Natural killer cell (primary cell): ENCODE measurements around the gene VPS52. TPM values are rescaled to one million over a fixed set of nuclear protein-coding genes. Genes with fewer than 3 reads are reported as not detected.

Source experiments
- ATAC-seq, 3 donors: fragments of 150-1000 bp in 2 of 3; fragments of 200-7000 bp in 1 of 3; cut with Tn5 transposase; 1 replicate in 1 of 3; 2 replicates in 2 of 3; pipeline ENCODE4 v1.10.0; 2021; ENCODE audit warnings: mild to moderate bottlenecking in 2 of 3, moderate library complexity in 2 of 3
- DNase-seq, 2 donors: peaks; one replicate each; pipeline versions ENCODE4 v3.0.0 to v3.0.0-alpha.2; 2013 to 2021; ENCODE audit warnings: mixed read lengths in 1 of 2
- H3K27ac ChIP-seq: one replicate; pipeline ENCODE4 v1.5.1; 2013; ENCODE audit warnings: mild to moderate bottlenecking, low read length
- H3K27me3 ChIP-seq: one replicate; pipeline ENCODE4 v1.6.1; 2013; ENCODE audit warnings: low read length; ENCODE audit not compliant: control insufficient read depth, insufficient read depth
- H3K36me3 ChIP-seq: one replicate; pipeline ENCODE4 v1.6.1; 2013; ENCODE audit warnings: low read length; ENCODE audit not compliant: control insufficient read depth, insufficient read depth
- H3K4me1 ChIP-seq: one replicate; pipeline ENCODE4 v1.6.1; 2013; ENCODE audit warnings: low read length; ENCODE audit not compliant: control insufficient read depth, insufficient read depth
- H3K4me3 ChIP-seq: one replicate; pipeline ENCODE4 v1.5.1; 2013; ENCODE audit warnings: low read length
- H3K9me3 ChIP-seq: one replicate; pipeline ENCODE4 v1.6.1; 2013; ENCODE audit warnings: low read length; ENCODE audit not compliant: control insufficient read depth, insufficient read depth
- H3K27ac Mint-ChIP-seq, 2 donors: one replicate each; pipeline ENCODE4 v1.8.0; 2022; ENCODE audit warnings: mild to moderate bottlenecking in 2 of 2, mixed read lengths in 2 of 2, moderate library complexity in 1 of 2
- H3K27me3 Mint-ChIP-seq, 2 donors: one replicate each; pipeline ENCODE4 v1.8.0; 2022; ENCODE audit warnings: low read depth in 2 of 2, mixed read lengths in 2 of 2
- H3K36me3 Mint-ChIP-seq: one replicate; pipeline ENCODE4 v1.8.0; 2022; ENCODE audit warnings: mixed read lengths
- H3K4me1 Mint-ChIP-seq, 2 donors: one replicate each; pipeline ENCODE4 v1.8.0; 2022; ENCODE audit warnings: mixed read lengths in 2 of 2
- H3K4me3 Mint-ChIP-seq: one replicate; pipeline ENCODE4 v1.8.0; 2022; ENCODE audit warnings: mild to moderate bottlenecking, moderate library complexity, mixed read lengths
- H3K9me3 Mint-ChIP-seq, 2 donors: one replicate each; pipeline ENCODE4 v1.8.0; 2022; ENCODE audit warnings: mixed read lengths in 2 of 2
- CTCF ChIP-seq: fragments of 200-600 bp; IDR thresholded peaks from one replicate; pipeline ENCODE4 v1.8.0; 2022; ENCODE audit warnings: antibody characterized with exemption
- WGBS: methylation state at CpG from one replicate; pipeline ENCODE4 v1.1.7; 2013; ENCODE audit warnings: missing lambda C conversion rate; ENCODE audit not compliant: insufficient coverage; 5-methylcytosine and 5-hydroxymethylcytosine counted together
- intact Hi-C: fragments of 100-400 bp; cut with micrococcal nuclease; formaldehyde crosslinking; loops from one replicate; pipeline ENCODE4 v1.14.2; 2022
- total RNA-seq, 4 donors: library from RNA; stranded (reverse); fragments of 120-200 nt in 1 of 4; gene quantifications; one replicate each; pipeline versions ENCODE4 v1.2.3 to v1.2.4, GENCODE V29; 2013 to 2022

Gene VPS52
- total RNA-seq, 3 donors from 2014 or later (not counting 1 experiment from before 2014, with no cell fraction given): 98.0 to 112 (median 99.4) TPM

- Mint-ChIP-seq H3K4me1 (peaks cover 14 to 24% of the 10 kb centered on the region in 2 donors), H3K27me3 (peaks cover 39 to 56% of the 10 kb centered on the region in 2 donors), H3K4me3 (no peak overlapping the region), H3K36me3 (no peaks in the 10 kb centered on the region), H3K9me3 (no peaks in the 10 kb centered on the region), H3K27ac (no peak overlapping the region)
- Histone ChIP-seq H3K9me3 (no peaks in the 10 kb centered on the region), H3K36me3 (no peaks in the 10 kb centered on the region), H3K4me1 (peaks cover 13% of the 10 kb centered on the region), H3K4me3 (no peak overlapping the region), H3K27ac (no peak overlapping the region), H3K27me3 (peaks cover 17% of the 10 kb centered on the region)
- 85% methylated on average over 4 of the region's 4 CpGs for WGBS
- no peak for DNase-seq
- intact Hi-C loops: no loop called here
- ATAC-seq: no peak
- no peak for TF ChIP-seq CTCF
Measured at GRCh38 chr6:33216117-33216649, 55.5 kb downstream of the VPS52 start.

GRCh38 chr6:33215271-33216116, 56.2 kb downstream of the VPS52 start:
- DNase-seq: no peak
- intact Hi-C loops: no loop called here
- ATAC-seq: no peak
- H3K27ac Mint-ChIP-seq: no peak overlapping the region
- no peaks in the 10 kb centered on the region for H3K9me3 ChIP-seq
- no peak overlapping the region for H3K4me3 Mint-ChIP-seq
- H3K27me3 Mint-ChIP-seq: peaks cover 39 to 56% of the 10 kb centered on the region in 2 donors
- H3K4me1 ChIP-seq: peaks cover 13% of the 10 kb centered on the region
- no peak for TF ChIP-seq CTCF
- no peak overlapping the region for H3K27ac ChIP-seq
- no peak overlapping the region for H3K4me3 ChIP-seq
- peaks cover 14 to 24% of the 10 kb centered on the region in 2 donors for H3K4me1 Mint-ChIP-seq
- no peaks in the 10 kb centered on the region for H3K36me3 Mint-ChIP-seq
- WGBS: 83% methylated on average over 9 of the region's 9 CpGs
- no peaks in the 10 kb centered on the region for H3K36me3 ChIP-seq
- no peaks in the 10 kb centered on the region for H3K9me3 Mint-ChIP-seq
- peaks cover 17% of the 10 kb centered on the region for H3K27me3 ChIP-seq

- Mint-ChIP-seq H3K27me3 (peaks cover 35 to 47% of the 10 kb centered on the region in 2 donors), H3K4me1 (peaks cover 20 to 34% of the 10 kb centered on the region in 2 donors), H3K4me3 (peak overlapping the region; percentile 58), H3K9me3 (no peaks in the 10 kb centered on the region), H3K36me3 (no peaks in the 10 kb centered on the region), H3K27ac (no peak overlapping the region)
- ATAC-seq (peak in 2 of 3 donors; percentile 15 to 24), DNase-seq (no peak)
- Histone ChIP-seq H3K9me3 (no peaks in the 10 kb centered on the region), H3K4me1 (peaks cover 13% of the 10 kb centered on the region), H3K4me3 (no peak overlapping the region), H3K36me3 (no peaks in the 10 kb centered on the region), H3K27ac (no peak overlapping the region), H3K27me3 (peaks cover 17% of the 10 kb centered on the region)
- no peak for TF ChIP-seq CTCF
- 19% methylated on average over 9 of the region's 9 CpGs for WGBS
- intact Hi-C loops: no loop called here
Measured at GRCh38 chr6:33213989-33214335, 57.7 kb downstream of the VPS52 start.
